CD4-positive, alpha-beta T cell treated with Interleukin-15 for 4 hours (primary cell): Measurements from ENCODE around the gene SARS1.
"Not testable (repeated sequence)": the region's sequence is repeated elsewhere in the genome, so short reads cannot be mapped to it uniquely, and the experiment has no call there.

Source experiments
- DNase-seq: peaks from one replicate; pipeline ENCODE4 v3.0.0-alpha.2; 2020; ENCODE audit warnings: low spot score

The SARS1 gene

GRCh38 chr1:109213824-109214693, at the start of gene SARS1:
TSS of gene SARS1 (plus strand) at chr1:109213918. CDS start at chr1:109213993, 75 bp downstream.
- DNase-seq = peak; percentile 88

- DNase-seq = no peak
These were observed 49.2 kb upstream of the SARS1 start for GRCh38 chr1:109164538-109164937.

- no peak for DNase-seq
These were observed 46.7 kb upstream of the SARS1 start for GRCh38 chr1:109167001-109167506.

- DNase-seq = no peak
These were observed 43.5 kb upstream of the SARS1 start for GRCh38 chr1:109170035-109170764.

- no peak for DNase-seq
These were observed 42.1 kb upstream of the SARS1 start for GRCh38 chr1:109171646-109172045.

GRCh38 chr1:109176349-109176748, 37.4 kb upstream of the SARS1 start:
- not testable (repeated sequence) for DNase-seq

- not testable (repeated sequence) for DNase-seq
These were observed 33.0 kb upstream of the SARS1 start for GRCh38 chr1:109180715-109181084.

GRCh38 chr1:109181085-109181806, 32.5 kb upstream of the SARS1 start:
- DNase-seq = no peak

GRCh38 chr1:109181807-109182163, 31.9 kb upstream of the SARS1 start:
- no peak for DNase-seq

- no peak for DNase-seq
These were observed 30.5 kb upstream of the SARS1 start for GRCh38 chr1:109183058-109183738.

- no peak for DNase-seq
These were observed 29.0 kb upstream of the SARS1 start for GRCh38 chr1:109184687-109185086.

GRCh38 chr1:109185357-109185756, 28.4 kb upstream of the SARS1 start:
- no peak for DNase-seq

- no peak for DNase-seq
These were observed 27.6 kb upstream of the SARS1 start for GRCh38 chr1:109185990-109186732.

- no peak for DNase-seq
These were observed 27.0 kb upstream of the SARS1 start for GRCh38 chr1:109186733-109187086.

- DNase-seq = no peak
These were observed 26.6 kb upstream of the SARS1 start for GRCh38 chr1:109187127-109187526.

GRCh38 chr1:109188200-109188599, 25.5 kb upstream of the SARS1 start:
- no peak for DNase-seq

- no peak for DNase-seq
These were observed 24.9 kb upstream of the SARS1 start for GRCh38 chr1:109188781-109189180.

- DNase-seq = no peak
These were observed 23.5 kb upstream of the SARS1 start for GRCh38 chr1:109190189-109190588.

- no peak for DNase-seq
These were observed 22.3 kb upstream of the SARS1 start for GRCh38 chr1:109191377-109191776.

GRCh38 chr1:109191891-109192290, 21.8 kb upstream of the SARS1 start:
- no peak for DNase-seq

- no peak for DNase-seq
These were observed 21.3 kb upstream of the SARS1 start for GRCh38 chr1:109192433-109192832.
